Psoas muscle (tissue), 8 donors: Measurements from ENCODE around the gene HIBADH. TPM values are rescaled to one million over a fixed set of nuclear protein-coding genes. Genes with fewer than 3 reads are reported as not detected.

Experiments
- ATAC-seq, 4 donors: fragments of 200-7000 bp; cut with Tn5 transposase; one replicate each; pipeline ENCODE4 v1.9.1; 2020; ENCODE audit warnings: moderate library complexity in 3 of 4, mild to moderate bottlenecking in 2 of 4
- DNase-seq, 2 donors: peaks; one replicate each; pipeline ENCODE4 v3.0.0-alpha.2; 2020
- H3K27ac ChIP-seq: fragments of 200-600 bp; one replicate; pipeline ENCODE4 v1.8.0; 2022
- H3K27me3 ChIP-seq, 3 donors: fragments of 200-600 bp in 1 of 3; one replicate each; pipeline versions ENCODE4 v1.6.1 to v1.8.0; 2013 to 2022; ENCODE audit warnings: low read length in 2 of 3, mild to moderate bottlenecking in 2 of 3, moderate library complexity in 1 of 3; ENCODE audit not compliant: insufficient read depth in 3 of 3
- H3K36me3 ChIP-seq, 2 donors: fragments of 200-600 bp in 1 of 2; one replicate each; pipeline versions ENCODE4 v1.6.1 to v1.8.0; 2013 to 2022; ENCODE audit warnings: low read depth in 1 of 2, mild to moderate bottlenecking in 1 of 2, moderate library complexity in 1 of 2; ENCODE audit not compliant: insufficient read depth in 1 of 2
- H3K4me1 ChIP-seq: fragments of 200-600 bp; one replicate; pipeline ENCODE4 v1.8.0; 2022
- H3K4me3 ChIP-seq: fragments of 200-600 bp; one replicate; pipeline ENCODE4 v1.8.0; 2022; ENCODE audit warnings: mild to moderate bottlenecking
- H3K9me3 ChIP-seq: fragments of 200-600 bp; one replicate; pipeline ENCODE4 v1.8.0; 2022
- CTCF ChIP-seq: fragments of 200-600 bp; IDR thresholded peaks from one replicate; pipeline ENCODE4 v1.8.0; 2022; ENCODE audit warnings: antibody characterized with exemption
- WGBS, 3 donors: extraction: QIAGEN DNeasy Blood & Tissue Kit; methylation state at CpG; one replicate each; pipeline versions ENCODE4 v1.1.6 to v1.1.7; 2013; 5-methylcytosine and 5-hydroxymethylcytosine counted together
- intact Hi-C, 2 donors: fragments of 100-400 bp; cut with DNase I; formaldehyde crosslinking; loops; one replicate each; pipeline versions ENCODE4 v1.11.0 to v1.14.2; 2022
- polyA plus RNA-seq, 3 donors: library from polyadenylated mRNA; stranded (reverse); fragments of 200-250 nt; gene quantifications; one replicate each; pipeline ENCODE4 v1.2.3, GENCODE V29; 2013
- total RNA-seq, 4 donors: library from RNA; stranded (reverse); fragmentation: NEBNext Ultra II Directional in 2 of 4; extraction: Animal tissue kit (Norgen Biotek cat#: 25700) in 2 of 4; gene quantifications; one replicate each; pipeline versions ENCODE4 v1.2.1 to v1.2.4, GENCODE V29; 2021 to 2023
- donor health status: healthy with polysubstance abuse.
- donor health status: DM: no; HTN: no; CAD: no; lungs with moderate emphysema.
- donor health status: Bipolar disorder and iron deficiency.
- donor health status: healthy.
- donor health status: DM: yes; HTN: yes; CAD: no.
- donor health status: DM: no; HTN: no; CAD: no.
- donor health status: DM: no; HTN: no; CAD: no.
- donor health status: DM: yes; HTN: yes; CAD: no.

Gene HIBADH
- total and polyA plus RNA-seq, 7 donors = 25.2 to 67.7 (median 44.5) TPM

GRCh38 chr7:27665531-27665930, 2.8 kb upstream of the HIBADH start:
- no peaks in the 10 kb centered on the region for H3K9me3 ChIP-seq
- no peaks in the 10 kb centered on the region for H3K36me3 ChIP-seq
- H3K27me3 ChIP-seq = no peaks in the 10 kb centered on the region
- DNase-seq (no peak), ATAC-seq (no peak)
- TF ChIP-seq CTCF = no peak
- no peaks in the 10 kb centered on the region for H3K4me1 ChIP-seq
- H3K4me3 ChIP-seq = no peak overlapping the region
- H3K27ac ChIP-seq = no peak overlapping the region
- intact Hi-C loops = no loop called here

- Histone ChIP-seq H3K4me3 (no peak overlapping the region), H3K27me3 (no peaks in the 10 kb centered on the region), H3K36me3 (no peaks in the 10 kb centered on the region), H3K9me3 (no peaks in the 10 kb centered on the region), H3K4me1 (no peaks in the 10 kb centered on the region), H3K27ac (peak overlapping the region; percentile 88)
- DNase-seq (no peak), ATAC-seq (no peak)
- TF ChIP-seq CTCF = no peak
- intact Hi-C loops = loop anchor here in 1 of 2 donors (5.0 kb wide), 1 partner anchor 78 kb away; the partner anchor contains the start of gene TAX1BP1
- 74 to 77% (median 75%) methylated on average over 2 to 3 of the region's 3 CpGs for WGBS, 3 donors
Observed at GRCh38 chr7:27663989-27664331, 1.3 kb upstream of the HIBADH start.

GRCh38 chr7:27661811-27662489, 733 bp downstream of the HIBADH start:
- Histone ChIP-seq H3K36me3 (no peaks in the 10 kb centered on the region), H3K27me3 (no peaks in the 10 kb centered on the region), H3K27ac (peak overlapping the region; percentile 88), H3K4me1 (peaks cover 1% of the 10 kb centered on the region), H3K9me3 (no peaks in the 10 kb centered on the region), H3K4me3 (peak overlapping the region; percentile 72)
- TF ChIP-seq CTCF = no peak
- 3% methylated on average over 18 of the region's 18 CpGs for WGBS, 3 donors
- DNase-seq (peak in 1 of 2 donors; percentile 23), ATAC-seq (peak; percentile 6 to 31 (median 14))
- intact Hi-C loops = loop anchor here (1.0 to 5.0 kb wide), 2 partner anchors 78 to 80 kb away; partner anchors contain the start of gene TAX1BP1 (in 2 of the 2)

- Histone ChIP-seq H3K4me3 (no peak overlapping the region), H3K9me3 (no peaks in the 10 kb centered on the region), H3K36me3 (no peaks in the 10 kb centered on the region), H3K27ac (no peak overlapping the region), H3K4me1 (peaks cover 13% of the 10 kb centered on the region), H3K27me3 (no peaks in the 10 kb centered on the region)
- no peak for DNase-seq
- ATAC-seq = no peak
- 28 to 43% (median 33%) methylated on average over 2 of the region's 2 CpGs for WGBS, 3 donors
- intact Hi-C loops = no loop called here
- TF ChIP-seq CTCF = no peak
Observed at GRCh38 chr7:27656724-27657123, 6.0 kb downstream of the HIBADH start.

- Histone ChIP-seq H3K27ac (no peak overlapping the region), H3K36me3 (no peaks in the 10 kb centered on the region), H3K4me1 (peaks cover 17% of the 10 kb centered on the region), H3K27me3 (no peaks in the 10 kb centered on the region), H3K9me3 (no peaks in the 10 kb centered on the region), H3K4me3 (no peak overlapping the region)
- no peak for ATAC-seq
- 97 to 100% (median 97%) methylated on average over 1 of the region's 1 CpG for WGBS, 3 donors
- intact Hi-C loops = no loop called here
- TF ChIP-seq CTCF = no peak
- DNase-seq = no peak
Observed at GRCh38 chr7:27655184-27655583, 7.5 kb downstream of the HIBADH start.
